22Rv1 (cell line): Measurements from ENCODE around the gene DCC.

Experiments used
- H3K27ac ChIP-seq: fragments of 450-650 bp; 2 replicates; pipeline ENCODE4 v1.5.1; 2017
- ZFX ChIP-seq: fragments of 450-650 bp; IDR thresholded peaks from 2 replicates; pipeline ENCODE4 v1.6.1; 2017; ENCODE audit warnings: antibody characterized with exemption, borderline replicate concordance
- TF ChIP-seq, protein P1 (sequence below): fragments of 450-650 bp; IDR thresholded peaks from 2 replicates; pipeline ENCODE4 v1.5.1; 2017; ENCODE audit warnings: mild to moderate bottlenecking

The DCC gene

DNA sequence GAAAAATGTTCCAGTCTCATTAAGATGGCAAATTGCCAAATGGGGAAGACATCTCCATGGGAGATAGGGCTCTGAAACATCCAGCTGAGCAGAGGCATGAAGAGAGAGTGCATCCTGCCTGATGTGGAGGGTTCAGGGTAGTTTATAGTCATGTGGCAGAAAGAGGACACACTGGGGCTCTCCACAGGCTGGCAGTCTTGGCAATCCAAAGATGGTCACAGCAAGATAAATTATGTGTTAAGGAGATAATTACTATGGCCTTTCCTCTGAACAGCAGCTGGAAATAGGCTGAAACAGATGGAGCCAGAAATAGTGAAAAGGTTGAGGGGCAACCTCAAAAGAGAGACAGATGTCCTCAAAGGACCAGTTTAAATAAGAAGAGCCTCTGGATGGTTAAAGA lies 97.2 kb downstream of the DCC start:
- TF ChIP-seq, protein P1, sequence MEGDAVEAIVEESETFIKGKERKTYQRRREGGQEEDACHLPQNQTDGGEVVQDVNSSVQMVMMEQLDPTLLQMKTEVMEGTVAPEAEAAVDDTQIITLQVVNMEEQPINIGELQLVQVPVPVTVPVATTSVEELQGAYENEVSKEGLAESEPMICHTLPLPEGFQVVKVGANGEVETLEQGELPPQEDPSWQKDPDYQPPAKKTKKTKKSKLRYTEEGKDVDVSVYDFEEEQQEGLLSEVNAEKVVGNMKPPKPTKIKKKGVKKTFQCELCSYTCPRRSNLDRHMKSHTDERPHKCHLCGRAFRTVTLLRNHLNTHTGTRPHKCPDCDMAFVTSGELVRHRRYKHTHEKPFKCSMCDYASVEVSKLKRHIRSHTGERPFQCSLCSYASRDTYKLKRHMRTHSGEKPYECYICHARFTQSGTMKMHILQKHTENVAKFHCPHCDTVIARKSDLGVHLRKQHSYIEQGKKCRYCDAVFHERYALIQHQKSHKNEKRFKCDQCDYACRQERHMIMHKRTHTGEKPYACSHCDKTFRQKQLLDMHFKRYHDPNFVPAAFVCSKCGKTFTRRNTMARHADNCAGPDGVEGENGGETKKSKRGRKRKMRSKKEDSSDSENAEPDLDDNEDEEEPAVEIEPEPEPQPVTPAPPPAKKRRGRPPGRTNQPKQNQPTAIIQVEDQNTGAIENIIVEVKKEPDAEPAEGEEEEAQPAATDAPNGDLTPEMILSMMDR, result no peak
- TF ChIP-seq ZFX, result no peak
- no peak overlapping the region for H3K27ac ChIP-seq

DNA sequence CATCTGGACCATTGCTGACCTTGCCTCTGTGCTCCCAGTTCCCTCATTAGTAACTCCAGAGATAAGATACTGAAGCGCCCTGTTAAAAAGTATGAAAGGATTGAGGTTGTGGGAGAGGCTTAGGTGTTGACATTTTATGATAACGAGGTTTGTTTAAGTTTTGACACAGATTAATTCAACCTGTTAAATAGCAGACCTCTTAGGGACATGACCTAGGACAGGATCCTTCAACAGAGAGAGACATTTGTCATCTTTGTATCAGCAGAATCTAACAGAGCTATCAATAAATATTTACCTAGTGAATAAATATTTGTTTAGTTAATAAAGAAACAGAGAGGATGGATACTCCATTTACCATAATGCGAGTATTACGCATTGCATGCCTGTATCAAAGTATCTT lies 99.5 kb downstream of the DCC start:
- no peak overlapping the region for H3K27ac ChIP-seq
- TF ChIP-seq, protein P1, result no peak
- TF ChIP-seq ZFX, result no peak

DNA sequence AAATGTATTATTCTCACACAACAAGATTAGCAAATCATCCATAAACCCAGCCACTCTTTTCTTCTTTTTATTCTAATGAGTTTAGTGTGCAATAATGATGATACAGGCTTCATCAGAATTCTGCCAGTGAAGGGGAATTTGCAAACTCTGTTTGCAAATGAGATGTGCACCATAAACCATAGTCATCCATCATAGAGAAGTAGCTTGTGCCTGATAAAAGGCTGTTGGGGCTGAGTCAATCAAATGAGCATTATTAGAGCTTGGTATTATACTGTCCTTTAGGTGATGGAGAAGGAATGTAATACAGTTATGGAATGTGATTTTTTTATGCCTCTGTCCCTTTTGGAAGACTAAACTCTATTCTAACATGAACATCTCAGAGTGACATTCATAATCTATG lies 101.8 kb downstream of the DCC start:
- TF ChIP-seq ZFX, result no peak
- TF ChIP-seq, protein P1, result no peak
- no peak overlapping the region for H3K27ac ChIP-seq

DNA sequence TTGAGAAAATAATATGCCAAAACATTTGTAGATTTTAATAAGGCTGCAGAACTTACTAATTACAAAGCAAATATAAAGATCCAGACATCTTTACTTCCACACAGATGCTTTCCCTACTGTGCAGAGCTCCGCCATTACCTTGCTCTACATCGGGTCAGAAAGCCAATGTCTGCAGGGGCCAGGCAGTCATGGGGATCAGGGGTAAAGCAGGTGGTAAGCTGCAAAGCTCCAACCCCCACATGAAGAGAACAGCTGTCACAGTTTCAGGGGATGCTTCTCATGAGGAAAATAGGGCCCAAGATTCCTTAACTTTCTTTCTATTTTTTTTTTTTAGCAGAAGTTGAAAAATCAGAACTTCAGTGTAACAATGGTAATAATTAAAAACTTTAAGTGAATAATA lies 102.7 kb downstream of the DCC start:
- no peak overlapping the region for H3K27ac ChIP-seq

DNA sequence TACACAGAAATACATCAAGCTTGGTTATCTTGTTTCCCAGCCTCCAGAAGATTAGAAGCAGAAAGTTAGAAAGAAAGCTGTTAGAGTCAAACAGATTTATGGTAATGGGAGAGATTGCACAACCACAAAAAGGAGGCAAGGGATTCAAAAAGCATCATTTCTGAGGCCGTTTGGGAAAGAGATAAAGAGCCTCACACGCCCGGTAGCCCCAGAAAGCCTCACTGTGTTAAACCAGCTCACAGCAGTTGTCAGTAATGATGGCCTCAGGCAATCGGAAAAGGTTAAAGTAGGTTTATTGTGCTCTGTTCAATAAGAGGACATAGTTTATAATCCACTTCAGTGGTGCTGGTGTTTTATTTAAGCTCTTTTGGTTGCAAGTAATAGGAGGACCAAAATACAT lies 111.3 kb downstream of the DCC start:
- no peak overlapping the region for H3K27ac ChIP-seq
- no peak for TF ChIP-seq ZFX
- TF ChIP-seq, protein P1, result no peak

More for the DNA sequence above, 102.7 kb downstream of the DCC start:
- TF ChIP-seq ZFX, result no peak
- TF ChIP-seq, protein P1, result no peak

DNA sequence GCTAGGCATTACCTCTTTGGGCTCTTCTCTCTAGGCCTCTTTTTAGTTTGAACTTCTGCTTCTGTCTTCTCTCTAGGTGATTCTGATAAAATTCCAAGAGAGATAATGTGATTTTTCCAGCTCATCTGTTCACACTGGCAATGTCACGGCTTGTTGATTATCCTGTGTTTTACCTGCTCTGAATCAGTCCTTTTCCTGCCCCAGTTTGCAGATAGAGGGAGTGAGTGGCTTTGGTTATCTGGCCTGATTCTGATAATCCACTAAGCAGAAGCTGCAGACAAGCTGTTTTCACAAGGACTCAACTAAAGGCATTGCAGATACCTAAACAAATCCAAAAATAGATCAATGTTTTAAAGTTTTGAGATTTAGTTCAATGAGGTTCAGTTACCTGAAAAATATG lies 111.9 kb downstream of the DCC start:
- H3K27ac ChIP-seq, result no peak overlapping the region
- no peak for TF ChIP-seq ZFX
- TF ChIP-seq, protein P1, result no peak

DNA sequence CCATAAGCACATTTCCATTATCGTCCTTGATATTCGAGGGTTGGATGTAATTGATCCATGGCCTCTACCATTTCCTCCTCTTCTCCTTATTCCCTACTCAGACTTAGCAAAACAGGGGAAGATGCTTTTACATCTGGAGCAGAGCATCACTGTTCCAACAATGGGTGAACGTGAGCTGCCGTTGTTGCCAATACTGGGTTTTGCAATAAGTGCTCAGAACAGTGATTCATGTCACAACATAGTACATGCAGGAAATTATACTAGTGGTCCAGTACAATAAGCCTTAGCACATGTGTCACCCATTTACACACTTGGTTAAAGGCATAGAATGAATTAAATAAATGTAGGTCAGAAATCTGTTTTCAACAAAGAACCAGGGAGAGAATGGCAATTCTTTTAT lies 112.4 kb downstream of the DCC start:
- no peak overlapping the region for H3K27ac ChIP-seq

More for the DNA sequence above, 112.4 kb downstream of the DCC start:
- no peak for TF ChIP-seq ZFX
- TF ChIP-seq, protein P1, result no peak
